GM12891 (cell line): ENCODE data around the gene KIAA0319L.

ENCODE experiments used
- PAX5 ChIP-seq: IDR thresholded peaks from 2 replicates; pipeline ENCODE4 v1.6.1; 2011; ENCODE audit warnings: low read length, moderate library complexity, mild to moderate bottlenecking; ENCODE audit not compliant: insufficient read depth, severe bottlenecking
- POLR2A ChIP-seq: IDR thresholded peaks from 2 replicates; pipeline ENCODE4 v1.6.1; 2011; ENCODE audit warnings: low read depth, low read length, control low read depth
- POLR2AphosphoS5 ChIP-seq: IDR thresholded peaks from 2 replicates; pipeline ENCODE4 v1.6.1; 2011; ENCODE audit warnings: low read depth, low read length, control low read depth
- TAF1 ChIP-seq: IDR thresholded peaks from 2 replicates; pipeline ENCODE4 v1.6.1; 2011; ENCODE audit warnings: low read depth, low read length, control low read depth

DNA sequence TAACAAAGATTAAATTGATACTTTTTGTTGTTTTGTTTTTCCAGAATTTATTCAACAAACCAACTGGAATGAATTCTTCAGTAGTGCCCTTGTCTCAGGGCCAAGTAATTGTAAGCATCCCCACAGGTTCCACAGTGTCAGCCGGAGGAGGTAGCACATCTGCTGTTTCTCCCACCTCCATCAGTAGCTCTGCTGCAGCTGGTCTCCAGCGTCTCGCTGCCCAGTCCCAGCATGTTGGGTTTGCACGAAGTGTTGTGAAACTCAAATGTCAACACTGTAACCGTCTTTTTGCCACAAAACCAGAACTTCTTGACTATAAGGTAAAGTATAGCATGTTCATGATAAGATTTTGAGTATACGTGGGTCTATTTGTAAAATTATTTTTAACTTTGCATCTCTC lies 170.2 kb downstream of the KIAA0319L start:
- TF ChIP-seq POLR2A (no peak), TAF1 (no peak), POLR2AphosphoS5 (no peak), PAX5 (no peak)
